ENCODE results near the gene CAPG. TPM values are rescaled to one million over a fixed set of nuclear protein-coding genes. Genes with fewer than 3 reads are reported as not detected.

Gene CAPG
- polyA plus RNA-seq, 1 donor (not counting 4 experiments of a cell fraction or from before 2014, with no cell fraction given), result 466 TPM

DNA sequence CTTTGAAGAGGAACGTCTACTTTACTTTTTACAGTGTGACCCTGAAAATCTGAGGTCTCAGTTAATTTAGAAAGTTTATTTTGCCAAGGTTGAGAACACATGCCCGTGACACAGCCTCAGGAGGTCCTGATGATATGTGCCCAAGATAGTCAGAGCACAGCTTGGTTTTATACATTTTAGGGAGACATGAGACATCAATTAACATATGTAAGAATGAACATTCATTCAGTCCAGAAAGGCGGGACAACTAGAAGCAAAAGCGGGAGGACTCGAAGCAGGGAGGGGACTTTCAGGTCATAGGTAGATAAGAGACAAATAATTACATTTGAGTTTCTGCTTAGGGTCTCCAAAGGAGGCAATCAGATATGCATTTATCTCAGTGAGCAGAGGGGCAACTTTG, 31.9 kb downstream of the CAPG start:
- TF ChIP-seq, protein P1, sequence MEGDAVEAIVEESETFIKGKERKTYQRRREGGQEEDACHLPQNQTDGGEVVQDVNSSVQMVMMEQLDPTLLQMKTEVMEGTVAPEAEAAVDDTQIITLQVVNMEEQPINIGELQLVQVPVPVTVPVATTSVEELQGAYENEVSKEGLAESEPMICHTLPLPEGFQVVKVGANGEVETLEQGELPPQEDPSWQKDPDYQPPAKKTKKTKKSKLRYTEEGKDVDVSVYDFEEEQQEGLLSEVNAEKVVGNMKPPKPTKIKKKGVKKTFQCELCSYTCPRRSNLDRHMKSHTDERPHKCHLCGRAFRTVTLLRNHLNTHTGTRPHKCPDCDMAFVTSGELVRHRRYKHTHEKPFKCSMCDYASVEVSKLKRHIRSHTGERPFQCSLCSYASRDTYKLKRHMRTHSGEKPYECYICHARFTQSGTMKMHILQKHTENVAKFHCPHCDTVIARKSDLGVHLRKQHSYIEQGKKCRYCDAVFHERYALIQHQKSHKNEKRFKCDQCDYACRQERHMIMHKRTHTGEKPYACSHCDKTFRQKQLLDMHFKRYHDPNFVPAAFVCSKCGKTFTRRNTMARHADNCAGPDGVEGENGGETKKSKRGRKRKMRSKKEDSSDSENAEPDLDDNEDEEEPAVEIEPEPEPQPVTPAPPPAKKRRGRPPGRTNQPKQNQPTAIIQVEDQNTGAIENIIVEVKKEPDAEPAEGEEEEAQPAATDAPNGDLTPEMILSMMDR (optimal IDR thresholded peaks at IDR 0.05 in 1 of 3, IDR thresholded peaks at IDR 0.05 in 1 of 3, conservative IDR thresholded peaks at IDR 0.05 in 1 of 3; ENCODE audit: extremely low read depth in 1 of 3, insufficient read depth in 2 of 3, low read length in 3 of 3), result no peak
- TF ChIP-seq EZH2 (IDR thresholded peaks at IDR 0.05; ENCODE audit: low read length), result no peak
- Histone ChIP-seq H3K27me3 (ENCODE audit: control insufficient read depth, extremely low read depth, insufficient read depth, low read length) (no peaks in the 10 kb centered on the region), H3K79me2 (ENCODE audit: control insufficient read depth, insufficient read depth, low read length) (no peaks in the 10 kb centered on the region), H2AFZ (ENCODE audit: control insufficient read depth, low read length) (no peak overlapping the region), H3K9me1 (ENCODE audit: control insufficient read depth, extremely low read depth, insufficient read depth, low read length) (no peaks in the 10 kb centered on the region), H3K9ac (ENCODE audit: control insufficient read depth, extremely low read depth, insufficient read depth, low read length) (no peak overlapping the region), H3K36me3 (ENCODE audit: control insufficient read depth in 2 of 2, extremely low read depth in 1 of 2, insufficient read depth in 2 of 2, low read length in 2 of 2) (no peaks in the 10 kb centered on the region), H3K27ac (ENCODE audit: control insufficient read depth, insufficient read depth, low read length) (peak overlapping the region; percentile 24), H4K20me1 (ENCODE audit: control insufficient read depth, extremely low read depth, insufficient read depth, low read length) (no peaks in the 10 kb centered on the region), H3K4me2 (ENCODE audit: control insufficient read depth, extremely low read depth, insufficient read depth, low read depth, low read length) (peak overlapping the region; percentile 52), H3K4me1 (ENCODE audit: control insufficient read depth, extremely low read depth, insufficient read depth, low read length) (peaks cover 33% of the 10 kb centered on the region), H3K9me3 (ENCODE audit: control insufficient read depth, low read depth, low read length) (no peaks in the 10 kb centered on the region), H3K4me3 (ENCODE audit: control insufficient read depth in 2 of 3, extremely low read depth in 1 of 3, insufficient read depth in 2 of 3, low read depth in 1 of 3, low read length in 3 of 3) (peak overlapping the region in 1 of 3 experiments; percentile 27)
- FAIRE-seq (no peak), DNase-seq (ENCODE audit: low read depth, low spot score) (no peak)
- dilution Hi-C loops (cut with MboI; ENCODE audit: extremely low pct_ligation_motif_present, low sequenced_read_pairs), result no loop called here

DNA sequence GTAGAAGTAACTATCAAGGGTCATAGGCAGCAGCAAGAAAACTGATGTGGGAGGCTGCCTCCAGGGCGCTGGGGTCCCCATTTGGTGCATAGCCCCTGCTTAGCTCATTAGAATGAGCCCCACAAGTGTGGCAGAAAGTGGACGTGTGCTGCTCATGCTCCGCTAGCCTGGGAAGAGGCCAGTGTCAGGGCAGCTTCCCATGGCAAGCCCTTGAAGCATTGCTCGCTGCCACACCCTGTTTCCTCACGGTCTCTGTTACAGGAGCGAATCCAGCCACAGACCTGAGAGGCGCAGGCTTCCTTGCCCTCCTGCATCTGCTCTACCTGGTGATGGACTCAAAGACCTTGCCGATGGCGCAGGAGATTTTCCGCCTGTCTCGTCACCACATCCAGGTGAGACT, 33.1 kb downstream of the CAPG start:
- H3K27me3 ChIP-seq (ENCODE audit: control insufficient read depth, extremely low read depth, insufficient read depth, low read length), result no peaks in the 10 kb centered on the region
- no peak overlapping the region for H3K27ac ChIP-seq (ENCODE audit: control insufficient read depth, insufficient read depth, low read length)
- H3K4me1 ChIP-seq (ENCODE audit: control insufficient read depth, extremely low read depth, insufficient read depth, low read length), result peaks cover 33% of the 10 kb centered on the region
- peak overlapping the region; percentile 29 for H3K4me2 ChIP-seq (ENCODE audit: control insufficient read depth, extremely low read depth, insufficient read depth, low read depth, low read length)
- no peaks in the 10 kb centered on the region for H3K79me2 ChIP-seq (ENCODE audit: control insufficient read depth, insufficient read depth, low read length)
- H4K20me1 ChIP-seq (ENCODE audit: control insufficient read depth, extremely low read depth, insufficient read depth, low read length), result no peaks in the 10 kb centered on the region
- no peak for TF ChIP-seq EZH2 (IDR thresholded peaks at IDR 0.05; ENCODE audit: low read length)
- TF ChIP-seq, protein P1 (optimal IDR thresholded peaks at IDR 0.05 in 1 of 3, IDR thresholded peaks at IDR 0.05 in 1 of 3, conservative IDR thresholded peaks at IDR 0.05 in 1 of 3; ENCODE audit: extremely low read depth in 1 of 3, insufficient read depth in 2 of 3, low read length in 3 of 3), result no peak
- dilution Hi-C loops (cut with MboI; ENCODE audit: extremely low pct_ligation_motif_present, low sequenced_read_pairs), result no loop called here
- no peak overlapping the region for H3K9ac ChIP-seq (ENCODE audit: control insufficient read depth, extremely low read depth, insufficient read depth, low read length)
- DNase-seq (ENCODE audit: low read depth, low spot score), result no peak
- FAIRE-seq, result no peak
- no peaks in the 10 kb centered on the region for H3K36me3 ChIP-seq (ENCODE audit: control insufficient read depth in 2 of 2, extremely low read depth in 1 of 2, insufficient read depth in 2 of 2, low read length in 2 of 2)
- H3K9me3 ChIP-seq (ENCODE audit: control insufficient read depth, low read depth, low read length), result no peaks in the 10 kb centered on the region
- no peaks in the 10 kb centered on the region for H3K9me1 ChIP-seq (ENCODE audit: control insufficient read depth, extremely low read depth, insufficient read depth, low read length)
- H3K4me3 ChIP-seq (ENCODE audit: control insufficient read depth in 2 of 3, extremely low read depth in 1 of 3, insufficient read depth in 2 of 3, low read depth in 1 of 3, low read length in 3 of 3), result no peak overlapping the region
- no peak overlapping the region for H2AFZ ChIP-seq (ENCODE audit: control insufficient read depth, low read length)

All from keratinocyte (primary cell).